T-helper 1 cell treated with Interleukin-12 subunit alpha and Interleukin-12 subunit beta and Interleukin-4 antibody, amounts not matched to agents 30 ng/mL and 1 ng/mL, for 36 hours (primary cell): ENCODE measurements around the gene TMEM259. TPM values are rescaled to one million over a fixed set of nuclear protein-coding genes. Genes with fewer than 3 reads are reported as not detected.
"Not testable (repeated sequence)": the region's sequence is repeated elsewhere in the genome, so short reads cannot be mapped to it uniquely, and the experiment has no call there.

Experiments used
- intact Hi-C: fragments of 100-400 bp; cut with micrococcal nuclease; formaldehyde crosslinking; loops from one replicate; pipeline ENCODE4 v1.15.1; 2024
- total RNA-seq: library from RNA; stranded (reverse); gene quantifications from 2 replicates; pipeline ENCODE4 v1.2.3, GENCODE V29; 2022

The TMEM259 gene
- total RNA-seq, 1 donor from 2014 or later, result 185 TPM

- intact Hi-C loops, result loop anchor here (1.0 to 5.0 kb wide), 5 partner anchors 20 to 151 kb away; partner anchors contain the start of genes POLR2E, RNU6-2 and TMEM259
Observed at GRCh38 chr19:1041272-1041834, 20.4 kb upstream of the TMEM259 start.

GRCh38 chr19:1040476-1041271 is 19.8 kb upstream of the TMEM259 start:
- intact Hi-C loops, result loop anchor here (1.0 to 5.0 kb wide), 6 partner anchors 12 to 152 kb away; partner anchors contain the start of genes POLR2E, RNU6-2 and TMEM259

GRCh38 chr19:1039646-1040475 is 18.9 kb upstream of the TMEM259 start, which contains the start of gene ABCA7:
ABCA7 (plus strand) TSS chr19:1040107; CDS start chr19:1041362, 1,255 bp downstream.
- intact Hi-C loops, result loop anchor here (1.0 to 5.0 kb wide), 3 partner anchors 12 to 152 kb away; partner anchors contain the start of gene POLR2E

- intact Hi-C loops, result no loop called here
Observed at GRCh38 chr19:1038978-1039645, 18.2 kb upstream of the TMEM259 start.

GRCh38 chr19:1037621-1038064 is 16.7 kb upstream of the TMEM259 start:
- intact Hi-C loops, result no loop called here

GRCh38 chr19:1035998-1036621 is 15.2 kb upstream of the TMEM259 start:
- intact Hi-C loops, result no loop called here

- intact Hi-C loops, result no loop called here
Observed at GRCh38 chr19:1032264-1032867, 11.4 kb upstream of the TMEM259 start.

- intact Hi-C loops, result loop anchor here (1.0 kb wide), 1 partner anchor 12 kb away; the partner anchor contains the start of gene ABCA7
Observed at GRCh38 chr19:1028062-1028926, 7.4 kb upstream of the TMEM259 start.

GRCh38 chr19:1027650-1028061 is 6.7 kb upstream of the TMEM259 start:
- intact Hi-C loops, result loop anchor here (1.0 kb wide), 1 partner anchor 13 kb away; the partner anchor contains the start of gene ABCA7

GRCh38 chr19:1026783-1027649 is 6.1 kb upstream of the TMEM259 start:
- intact Hi-C loops, result no loop called here

GRCh38 chr19:1025960-1026782 is 5.2 kb upstream of the TMEM259 start, which contains the start of gene CNN2:
CNN2 (plus strand) TSS chr19:1026608; CDS start chr19:1026662, 54 bp downstream.
- intact Hi-C loops, result no loop called here

GRCh38 chr19:1025080-1025479 is 4.2 kb upstream of the TMEM259 start:
- intact Hi-C loops, result not testable (repeated sequence)

- intact Hi-C loops, result loop anchor here (5.0 kb wide), 1 partner anchor 362 kb away; the partner anchor contains the start of gene RNF126
Observed at GRCh38 chr19:1023883-1024188, 2.9 kb upstream of the TMEM259 start.

- intact Hi-C loops, result loop anchor here (1.0 to 5.0 kb wide), 4 partner anchors 19 to 358 kb away; partner anchors contain the start of genes PTBP1 and RNF126
Observed at GRCh38 chr19:1019980-1020867, 699 bp downstream of the TMEM259 start.

GRCh38 chr19:1019616-1019961 is 1.3 kb downstream of the TMEM259 start:
- intact Hi-C loops, result no loop called here
